Smooth muscle cell (in vitro differentiated cells): Measurements from ENCODE around the gene PRG2. TPM values are rescaled to one million over a fixed set of nuclear protein-coding genes. Genes with fewer than 3 reads are reported as not detected.

Experiments
- DNase-seq: peaks from one replicate; lab custom pipeline; 2025; ENCODE audit not compliant: unreplicated experiment; lab: John Stamatoyannopoulos, UW
- H2AFZ ChIP-seq: fragments of 200-600 bp; sonication (generic); 2 replicates; pipeline ENCODE4 v1.6.0; 2016; ENCODE audit warnings: antibody characterized with exemption, low read depth, mild to moderate bottlenecking
- H3F3A ChIP-seq: fragments of 200-600 bp; sonication (generic); 2 replicates; pipeline ENCODE4 v1.6.0; 2017; ENCODE audit warnings: antibody characterized with exemption, low read depth
- H3K27ac ChIP-seq: fragments of 200-600 bp; sonication (generic); 2 replicates; pipeline ENCODE4 v1.5.1; 2016; ENCODE audit warnings: low read depth, mild to moderate bottlenecking
- H3K27me3 ChIP-seq: fragments of 200-600 bp; sonication (generic); 2 replicates; pipeline ENCODE4 v1.6.1; 2016; ENCODE audit warnings: low read depth, mild to moderate bottlenecking
- H3K36me3 ChIP-seq: fragments of 200-600 bp; sonication (generic); 2 replicates; pipeline ENCODE4 v1.5.1; 2016; ENCODE audit warnings: low read depth
- H3K4me1 ChIP-seq: fragments of 200-600 bp; sonication (generic); 2 replicates; pipeline ENCODE4 v1.5.1; 2016; ENCODE audit warnings: low read depth
- H3K4me2 ChIP-seq: fragments of 200-600 bp; sonication (generic); 2 replicates; pipeline ENCODE4 v1.6.0; 2016; ENCODE audit warnings: mild to moderate bottlenecking
- H3K4me3 ChIP-seq: fragments of 200-600 bp; sonication (generic); 2 replicates; pipeline ENCODE4 v1.5.1; 2016; ENCODE audit warnings: mild to moderate bottlenecking
- H3K79me2 ChIP-seq: fragments of 200-600 bp; sonication (generic); 2 replicates; pipeline ENCODE4 v1.6.0; 2016; ENCODE audit warnings: low read depth, mild to moderate bottlenecking
- H3K9ac ChIP-seq: fragments of 200-600 bp; sonication (generic); 2 replicates; pipeline ENCODE4 v1.6.0; 2016; ENCODE audit warnings: low read depth
- H3K9me3 ChIP-seq: fragments of 200-600 bp; sonication (generic); replicated peaks from 2 replicates; pipeline ENCODE4 v1.5.1; 2016; ENCODE audit warnings: low read depth
- H4K20me1 ChIP-seq: fragments of 200-600 bp; sonication (generic); 2 replicates; pipeline ENCODE4 v1.6.0; 2016; ENCODE audit warnings: low read depth
- CTCF ChIP-seq: fragments of 200-600 bp; sonication (generic); IDR thresholded peaks from 2 replicates; pipeline ENCODE4 v1.5.1; 2017; ENCODE audit warnings: borderline replicate concordance, mild to moderate bottlenecking, antibody characterized with exemption; ENCODE audit not compliant: insufficient read depth, poor library complexity, severe bottlenecking
- WGBS: methylation state at CpG from one replicate; pipeline ENCODE4 v1.1.7; 2016; ENCODE audit warnings: low lambda C conversion rate; 5-methylcytosine and 5-hydroxymethylcytosine counted together
- polyA plus RNA-seq: library from polyadenylated mRNA; unstranded; fragments of >200 nt; fragmentation: Nextera tagmentation; extraction: Ambion mirVana; gene quantifications from 2 replicates; pipeline ENCODE4 v1.2.1, GENCODE V29; 2016
- total RNA-seq: library from RNA; depleted of rRNA; stranded (reverse); fragments of >200 nt; gene quantifications from 2 replicates; pipeline ENCODE4 v1.2.3, GENCODE V29; 2014

Gene PRG2
- total and polyA plus RNA-seq, 2 experiments from 2014 or later, result not detected

DNA sequence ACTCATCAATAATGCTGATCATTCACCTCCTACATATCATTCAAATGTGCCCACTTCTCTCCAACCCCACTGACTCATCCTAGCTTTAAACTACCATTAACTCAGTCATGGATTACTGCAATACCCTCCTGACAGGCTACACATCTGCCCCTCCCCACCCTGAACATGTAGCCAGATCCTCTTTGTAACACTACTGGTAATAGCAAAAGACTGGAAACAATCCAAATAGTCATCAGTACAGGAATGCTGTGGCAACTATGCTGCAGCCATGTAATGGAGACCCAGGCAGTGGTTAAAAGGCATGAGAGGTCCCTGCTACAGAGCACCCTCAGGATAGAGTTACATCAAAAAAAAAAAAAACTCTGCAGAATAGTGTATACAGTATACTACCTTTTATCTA, 19.8 kb upstream of the PRG2 start:
- Histone ChIP-seq H3K4me1 (no peaks in the 10 kb centered on the region), H3K9me3 (no peaks in the 10 kb centered on the region), H3K79me2 (no peaks in the 10 kb centered on the region), H3K9ac (no peak overlapping the region), H3K36me3 (no peaks in the 10 kb centered on the region), H4K20me1 (no peaks in the 10 kb centered on the region), H3K4me2 (no peak overlapping the region), H3K27me3 (no peaks in the 10 kb centered on the region), H3F3A (no peaks in the 10 kb centered on the region), H3K27ac (no peak overlapping the region), H2AFZ (no peak overlapping the region), H3K4me3 (no peak overlapping the region)
- TF ChIP-seq CTCF, result no peak
- no peak for DNase-seq

DNA sequence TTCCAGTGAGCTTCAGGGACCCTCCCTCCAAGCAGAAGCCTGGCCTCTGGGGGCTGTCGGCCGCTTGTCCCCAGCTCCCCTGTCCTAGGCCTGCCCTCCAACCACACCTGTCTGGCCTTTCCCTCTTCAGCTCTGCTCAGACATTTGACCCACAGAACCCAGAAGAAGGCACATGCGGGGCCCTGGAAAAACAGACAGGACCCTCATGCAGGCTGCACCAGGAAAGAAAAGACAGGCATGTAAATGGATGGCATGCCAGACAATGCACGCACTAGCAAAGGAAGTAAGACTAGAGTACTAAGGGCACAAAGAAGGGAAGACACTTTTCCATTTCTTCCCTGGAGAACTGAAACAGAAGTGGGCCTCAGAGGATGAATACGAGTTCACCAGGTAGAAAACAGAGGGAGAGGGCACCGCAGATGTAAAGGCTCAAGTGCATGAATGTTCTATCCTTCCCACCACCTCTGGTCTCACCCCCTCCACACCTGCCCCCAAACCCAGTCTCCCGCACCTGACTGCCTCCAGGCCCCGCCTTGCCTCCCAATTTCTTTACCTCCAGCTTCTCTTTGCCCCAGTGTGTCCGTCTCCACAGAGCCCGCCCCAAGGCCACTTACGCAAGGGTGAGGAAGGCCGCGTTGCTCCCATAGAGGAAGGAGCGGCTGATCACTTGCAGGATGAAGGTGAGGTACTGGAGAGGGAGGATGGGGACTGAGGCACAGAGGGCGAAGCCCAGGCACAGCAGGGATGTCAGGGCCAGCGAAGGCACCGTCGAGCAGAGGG, 19.1 kb upstream of the PRG2 start:
- no peak overlapping the region for H2AFZ ChIP-seq
- H3K4me3 ChIP-seq, result no peak overlapping the region
- no peaks in the 10 kb centered on the region for H3K36me3 ChIP-seq
- H4K20me1 ChIP-seq, result no peaks in the 10 kb centered on the region
- no peak for TF ChIP-seq CTCF
- H3K4me1 ChIP-seq, result no peaks in the 10 kb centered on the region
- H3K79me2 ChIP-seq, result no peaks in the 10 kb centered on the region
- no peak for DNase-seq
- no peak overlapping the region for H3K9ac ChIP-seq
- WGBS, result 96% methylated on average over 18 of the region's 18 CpGs
- H3K9me3 ChIP-seq, result no peaks in the 10 kb centered on the region
- no peak overlapping the region for H3K4me2 ChIP-seq
- H3K27me3 ChIP-seq, result no peaks in the 10 kb centered on the region
- no peak overlapping the region for H3K27ac ChIP-seq
- H3F3A ChIP-seq, result no peaks in the 10 kb centered on the region

DNA sequence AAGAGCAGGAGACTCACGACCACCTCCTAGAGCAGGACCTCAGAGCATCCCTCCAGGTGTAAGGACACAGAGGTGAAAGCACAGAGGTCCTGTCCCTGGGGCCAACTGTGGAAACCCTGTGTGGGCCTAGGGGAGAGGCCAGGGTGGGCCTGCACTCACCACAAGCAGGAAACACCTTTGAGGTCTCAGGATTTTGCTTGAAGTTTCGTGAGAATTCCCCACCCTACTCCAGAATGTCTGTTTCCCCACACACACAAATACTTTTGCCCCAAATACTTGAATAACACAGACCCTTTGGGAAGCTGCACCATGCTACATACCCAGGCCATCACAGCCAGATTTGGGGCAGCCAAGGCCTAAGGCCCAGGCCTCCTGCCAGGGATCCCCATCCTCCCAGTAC, 18.3 kb upstream of the PRG2 start:
- H3K27me3 ChIP-seq, result no peaks in the 10 kb centered on the region
- H3K27ac ChIP-seq, result no peak overlapping the region
- no peaks in the 10 kb centered on the region for H3K79me2 ChIP-seq
- H3K9ac ChIP-seq, result no peak overlapping the region
- no peaks in the 10 kb centered on the region for H3K4me1 ChIP-seq
- 92% methylated on average over 2 of the region's 2 CpGs for WGBS
- no peak overlapping the region for H3K4me2 ChIP-seq
- no peak for TF ChIP-seq CTCF
- H2AFZ ChIP-seq, result no peak overlapping the region
- no peak for DNase-seq
- H3K36me3 ChIP-seq, result no peaks in the 10 kb centered on the region
- H3K4me3 ChIP-seq, result no peak overlapping the region
- no peaks in the 10 kb centered on the region for H4K20me1 ChIP-seq
- no peaks in the 10 kb centered on the region for H3F3A ChIP-seq
- H3K9me3 ChIP-seq, result no peaks in the 10 kb centered on the region

GRCh38 chr11:57407941-57408475, 17.6 kb upstream of the PRG2 start:
- no peaks in the 10 kb centered on the region for H3K36me3 ChIP-seq
- no peak for DNase-seq
- no peaks in the 10 kb centered on the region for H3K79me2 ChIP-seq
- no peak overlapping the region for H3K4me2 ChIP-seq
- no peak overlapping the region for H3K27ac ChIP-seq
- TF ChIP-seq CTCF, result no peak
- no peaks in the 10 kb centered on the region for H3K4me1 ChIP-seq
- H3F3A ChIP-seq, result no peaks in the 10 kb centered on the region
- 97% methylated on average over 8 of the region's 8 CpGs for WGBS
- no peak overlapping the region for H3K4me3 ChIP-seq
- no peak overlapping the region for H2AFZ ChIP-seq
- no peaks in the 10 kb centered on the region for H3K9me3 ChIP-seq
- H3K9ac ChIP-seq, result no peak overlapping the region
- no peaks in the 10 kb centered on the region for H4K20me1 ChIP-seq
- no peaks in the 10 kb centered on the region for H3K27me3 ChIP-seq
